Measurements from ENCODE around the gene P2RX6. TPM values are rescaled to one million over a fixed set of nuclear protein-coding genes. Genes with fewer than 3 reads are reported as not detected.

The P2RX6 gene
- polyA plus RNA-seq, 1 of the 3 experiments (the other 2 are of a cell fraction): 7.1 TPM

DNA sequence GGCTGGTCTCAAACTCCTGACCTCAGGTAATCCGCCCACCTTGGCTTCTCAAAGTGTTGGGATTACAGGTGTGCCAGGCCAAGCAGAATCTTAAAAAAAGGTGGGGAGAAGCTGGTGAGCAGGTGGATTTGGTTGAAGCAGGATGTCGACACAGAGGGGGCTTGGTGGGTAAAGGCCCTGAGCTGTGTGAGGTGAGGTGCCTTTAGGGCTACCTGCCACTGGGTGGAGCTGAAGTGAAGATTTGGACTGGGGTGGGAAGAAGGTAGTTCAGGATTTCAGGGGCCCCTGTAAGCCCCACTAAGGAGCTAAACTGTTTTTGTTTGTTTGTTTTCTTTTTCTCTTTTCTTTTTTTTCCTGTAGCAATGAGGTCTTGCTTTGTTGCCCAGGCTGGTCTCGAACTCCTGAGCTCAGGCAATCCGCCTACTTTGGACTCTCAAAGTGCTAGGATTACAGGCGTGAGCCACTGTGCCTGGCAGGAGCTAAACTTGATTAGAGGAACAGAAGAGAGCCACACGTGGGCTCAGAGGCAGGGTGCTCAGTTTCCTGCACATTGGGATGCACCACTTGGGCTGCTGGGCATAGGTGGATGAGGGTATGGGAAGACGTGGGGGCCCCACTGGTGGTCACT lies 6.0 kb downstream of the P2RX6 start:
- Histone ChIP-seq H3K27ac (ENCODE audit: low read depth in 2 of 2, low read length in 1 of 2) (no peak overlapping the region), H3K27me3 (ENCODE audit: insufficient read depth) (no peaks in the 10 kb centered on the region), H3K9me2 (no peaks in the 10 kb centered on the region), H3K36me3 (replicated peaks in 1 of 2; ENCODE audit: control insufficient read depth in 1 of 2, insufficient read depth in 2 of 2, low read length in 1 of 2) (no peaks in the 10 kb centered on the region), H4K20me1 (ENCODE audit: insufficient read depth) (no peaks in the 10 kb centered on the region), H3K4me1 (ENCODE audit: control insufficient read depth in 1 of 2, insufficient read depth in 2 of 2, low read depth in 1 of 2, low read length in 1 of 2) (peaks cover 1 to 27% of the 10 kb centered on the region in 2 experiments; a peak in 1 of 4 replicates), H3K4me2 (no peak overlapping the region), H3K4me3 (ENCODE audit: low read depth in 2 of 2, low read length in 1 of 2) (no peak overlapping the region), H3K9ac (no peak overlapping the region), H2AFZ (ENCODE audit: low read depth) (no peak overlapping the region), H3K9me3 (no peaks in the 10 kb centered on the region), H3F3A (replicated peaks; ENCODE audit: insufficient read depth) (no peaks in the 10 kb centered on the region), H3K79me2 (ENCODE audit: insufficient read depth) (no peaks in the 10 kb centered on the region)
- 69% methylated on average over 7 of the region's 7 CpGs for WGBS (ENCODE audit: low lambda C conversion rate)
- TF ChIP-seq, protein P1, sequence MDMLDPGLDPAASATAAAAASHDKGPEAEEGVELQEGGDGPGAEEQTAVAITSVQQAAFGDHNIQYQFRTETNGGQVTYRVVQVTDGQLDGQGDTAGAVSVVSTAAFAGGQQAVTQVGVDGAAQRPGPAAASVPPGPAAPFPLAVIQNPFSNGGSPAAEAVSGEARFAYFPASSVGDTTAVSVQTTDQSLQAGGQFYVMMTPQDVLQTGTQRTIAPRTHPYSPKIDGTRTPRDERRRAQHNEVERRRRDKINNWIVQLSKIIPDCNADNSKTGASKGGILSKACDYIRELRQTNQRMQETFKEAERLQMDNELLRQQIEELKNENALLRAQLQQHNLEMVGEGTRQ (IDR thresholded peaks at IDR 0.05; ENCODE audit: borderline replicate concordance, low read depth, low read length): no peak
- no peak for TF ChIP-seq ELF1 (IDR thresholded peaks at IDR 0.05)
- no peak for TF ChIP-seq TCF12 (IDR thresholded peaks at IDR 0.05)
- TF ChIP-seq CHD2 (IDR thresholded peaks at IDR 0.05; ENCODE audit: low read length, partially characterized antibody): no peak
- no peak for TF ChIP-seq MXI1 (IDR thresholded peaks at IDR 0.05; ENCODE audit: low read depth, low read length)
- TF ChIP-seq YY1 (IDR thresholded peaks at IDR 0.05; ENCODE audit: low read depth): no peak
- TF ChIP-seq, protein P2, sequence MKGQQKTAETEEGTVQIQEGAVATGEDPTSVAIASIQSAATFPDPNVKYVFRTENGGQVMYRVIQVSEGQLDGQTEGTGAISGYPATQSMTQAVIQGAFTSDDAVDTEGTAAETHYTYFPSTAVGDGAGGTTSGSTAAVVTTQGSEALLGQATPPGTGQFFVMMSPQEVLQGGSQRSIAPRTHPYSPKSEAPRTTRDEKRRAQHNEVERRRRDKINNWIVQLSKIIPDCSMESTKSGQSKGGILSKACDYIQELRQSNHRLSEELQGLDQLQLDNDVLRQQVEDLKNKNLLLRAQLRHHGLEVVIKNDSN (IDR thresholded peaks at IDR 0.05; ENCODE audit: borderline replicate concordance, low read depth): no peak
- TF ChIP-seq RCOR1 (IDR thresholded peaks at IDR 0.05; ENCODE audit: low read length): no peak
- TF ChIP-seq TAF1 (IDR thresholded peaks at IDR 0.05; ENCODE audit: borderline replicate concordance, low read depth, low read length): no peak
- no peak for TF ChIP-seq TEAD4 (IDR thresholded peaks at IDR 0.05; ENCODE audit: borderline replicate concordance, insufficient read depth)
- TF ChIP-seq JUND (IDR thresholded peaks at IDR 0.05): no peak
- no peak for TF ChIP-seq MEF2A (IDR thresholded peaks at IDR 0.05; ENCODE audit: borderline replicate concordance, low read depth)
- peak; percentile 56 for TF ChIP-seq RAD21 (IDR thresholded peaks at IDR 0.05; ENCODE audit: low read length)
- TF ChIP-seq, protein P3, sequence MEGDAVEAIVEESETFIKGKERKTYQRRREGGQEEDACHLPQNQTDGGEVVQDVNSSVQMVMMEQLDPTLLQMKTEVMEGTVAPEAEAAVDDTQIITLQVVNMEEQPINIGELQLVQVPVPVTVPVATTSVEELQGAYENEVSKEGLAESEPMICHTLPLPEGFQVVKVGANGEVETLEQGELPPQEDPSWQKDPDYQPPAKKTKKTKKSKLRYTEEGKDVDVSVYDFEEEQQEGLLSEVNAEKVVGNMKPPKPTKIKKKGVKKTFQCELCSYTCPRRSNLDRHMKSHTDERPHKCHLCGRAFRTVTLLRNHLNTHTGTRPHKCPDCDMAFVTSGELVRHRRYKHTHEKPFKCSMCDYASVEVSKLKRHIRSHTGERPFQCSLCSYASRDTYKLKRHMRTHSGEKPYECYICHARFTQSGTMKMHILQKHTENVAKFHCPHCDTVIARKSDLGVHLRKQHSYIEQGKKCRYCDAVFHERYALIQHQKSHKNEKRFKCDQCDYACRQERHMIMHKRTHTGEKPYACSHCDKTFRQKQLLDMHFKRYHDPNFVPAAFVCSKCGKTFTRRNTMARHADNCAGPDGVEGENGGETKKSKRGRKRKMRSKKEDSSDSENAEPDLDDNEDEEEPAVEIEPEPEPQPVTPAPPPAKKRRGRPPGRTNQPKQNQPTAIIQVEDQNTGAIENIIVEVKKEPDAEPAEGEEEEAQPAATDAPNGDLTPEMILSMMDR (IDR thresholded peaks at IDR 0.05): peak; percentile 52
- POLR2A ChIA-PET: interaction anchor here (1.2 kb wide), 1 partner anchor 25 kb away, joined by 3 read pairs; the partner anchor contains the start of gene LRRC74B
- DNase-seq: peak; percentile 71
- CTCF ChIA-PET: interaction anchor here (0.9 to 1.7 kb wide), 8 partner anchors 8 to 84 kb away, joined by 3 to 5 read pairs (median 4); partner anchors contain the start of gene SLC7A4

DNA sequence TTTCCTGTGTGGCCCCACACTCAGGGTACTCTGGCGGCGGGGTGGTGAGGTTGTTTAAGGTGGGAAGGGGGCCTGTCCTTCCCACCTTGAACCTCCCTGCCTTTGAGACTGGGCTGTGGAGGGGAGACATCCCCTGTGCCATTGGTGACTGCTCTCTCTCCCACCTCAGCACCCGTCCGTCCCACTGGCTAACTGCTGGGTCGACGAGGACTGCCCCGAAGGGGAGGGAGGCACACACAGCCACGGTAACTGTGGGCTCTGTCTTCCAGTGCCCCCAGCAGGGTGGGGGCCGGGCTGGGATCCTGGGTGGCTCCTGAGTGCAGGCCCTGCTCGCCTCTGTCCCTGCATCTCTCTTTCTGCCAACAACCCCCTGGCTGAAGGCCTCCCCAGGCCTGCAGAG lies 7.5 kb downstream of the P2RX6 start:
- WGBS (ENCODE audit: low lambda C conversion rate): 84% methylated on average over 7 of the region's 10 CpGs
- TF ChIP-seq RXRA (IDR thresholded peaks at IDR 0.05; ENCODE audit: borderline replicate concordance, low read depth) (no peak), CHD2 (IDR thresholded peaks at IDR 0.05; ENCODE audit: low read length, partially characterized antibody) (no peak), JUND (IDR thresholded peaks at IDR 0.05) (no peak), RAD21 (IDR thresholded peaks at IDR 0.05; ENCODE audit: low read length) (no peak), FOSL2 (IDR thresholded peaks at IDR 0.05; ENCODE audit: borderline replicate concordance, low read depth) (no peak)
- TF ChIP-seq, protein P1 (IDR thresholded peaks at IDR 0.05; ENCODE audit: borderline replicate concordance, low read depth, low read length): no peak
- TF ChIP-seq, protein P4, sequence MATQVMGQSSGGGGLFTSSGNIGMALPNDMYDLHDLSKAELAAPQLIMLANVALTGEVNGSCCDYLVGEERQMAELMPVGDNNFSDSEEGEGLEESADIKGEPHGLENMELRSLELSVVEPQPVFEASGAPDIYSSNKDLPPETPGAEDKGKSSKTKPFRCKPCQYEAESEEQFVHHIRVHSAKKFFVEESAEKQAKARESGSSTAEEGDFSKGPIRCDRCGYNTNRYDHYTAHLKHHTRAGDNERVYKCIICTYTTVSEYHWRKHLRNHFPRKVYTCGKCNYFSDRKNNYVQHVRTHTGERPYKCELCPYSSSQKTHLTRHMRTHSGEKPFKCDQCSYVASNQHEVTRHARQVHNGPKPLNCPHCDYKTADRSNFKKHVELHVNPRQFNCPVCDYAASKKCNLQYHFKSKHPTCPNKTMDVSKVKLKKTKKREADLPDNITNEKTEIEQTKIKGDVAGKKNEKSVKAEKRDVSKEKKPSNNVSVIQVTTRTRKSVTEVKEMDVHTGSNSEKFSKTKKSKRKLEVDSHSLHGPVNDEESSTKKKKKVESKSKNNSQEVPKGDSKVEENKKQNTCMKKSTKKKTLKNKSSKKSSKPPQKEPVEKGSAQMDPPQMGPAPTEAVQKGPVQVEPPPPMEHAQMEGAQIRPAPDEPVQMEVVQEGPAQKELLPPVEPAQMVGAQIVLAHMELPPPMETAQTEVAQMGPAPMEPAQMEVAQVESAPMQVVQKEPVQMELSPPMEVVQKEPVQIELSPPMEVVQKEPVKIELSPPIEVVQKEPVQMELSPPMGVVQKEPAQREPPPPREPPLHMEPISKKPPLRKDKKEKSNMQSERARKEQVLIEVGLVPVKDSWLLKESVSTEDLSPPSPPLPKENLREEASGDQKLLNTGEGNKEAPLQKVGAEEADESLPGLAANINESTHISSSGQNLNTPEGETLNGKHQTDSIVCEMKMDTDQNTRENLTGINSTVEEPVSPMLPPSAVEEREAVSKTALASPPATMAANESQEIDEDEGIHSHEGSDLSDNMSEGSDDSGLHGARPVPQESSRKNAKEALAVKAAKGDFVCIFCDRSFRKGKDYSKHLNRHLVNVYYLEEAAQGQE (IDR thresholded peaks at IDR 0.05; ENCODE audit: low read depth, low read length): no peak

More for the DNA sequence above, 7.5 kb downstream of the P2RX6 start:
- no peak for DNase-seq
- Histone ChIP-seq H2AFZ (ENCODE audit: low read depth) (no peak overlapping the region), H3K27ac (ENCODE audit: low read depth in 2 of 2, low read length in 1 of 2) (no peak overlapping the region), H3K9me3 (no peaks in the 10 kb centered on the region), H3K4me3 (ENCODE audit: low read depth in 2 of 2, low read length in 1 of 2) (no peak overlapping the region), H3K79me2 (ENCODE audit: insufficient read depth) (no peaks in the 10 kb centered on the region), H3K9me2 (no peaks in the 10 kb centered on the region), H3K4me2 (no peak overlapping the region), H3K4me1 (ENCODE audit: control insufficient read depth in 1 of 2, insufficient read depth in 2 of 2, low read depth in 1 of 2, low read length in 1 of 2) (peaks cover 0 to 23% of the 10 kb centered on the region in 2 experiments; a peak in 1 of 4 replicates), H3K36me3 (replicated peaks in 1 of 2; ENCODE audit: control insufficient read depth in 1 of 2, insufficient read depth in 2 of 2, low read length in 1 of 2) (no peaks in the 10 kb centered on the region), H3F3A (replicated peaks; ENCODE audit: insufficient read depth) (no peaks in the 10 kb centered on the region), H4K20me1 (ENCODE audit: insufficient read depth) (no peaks in the 10 kb centered on the region), H3K27me3 (ENCODE audit: insufficient read depth) (no peaks in the 10 kb centered on the region), H3K9ac (no peak overlapping the region)
- ChIA-PET POLR2A (no interaction called here), CTCF (interaction anchor here (0.6 kb wide), 1 partner anchor 23 kb away, joined by 4 read pairs; no protein-coding TSS in a partner anchor)

Measured in SK-N-SH (cell line).